ENCODE data around the gene PRRC2C. TPM values are rescaled to one million over a fixed set of nuclear protein-coding genes. Genes with fewer than 3 reads are reported as not detected.

Gene PRRC2C
- total and polyA plus RNA-seq, 9 donors: 43.1 to 82.0 (median 67.2) TPM

DNA sequence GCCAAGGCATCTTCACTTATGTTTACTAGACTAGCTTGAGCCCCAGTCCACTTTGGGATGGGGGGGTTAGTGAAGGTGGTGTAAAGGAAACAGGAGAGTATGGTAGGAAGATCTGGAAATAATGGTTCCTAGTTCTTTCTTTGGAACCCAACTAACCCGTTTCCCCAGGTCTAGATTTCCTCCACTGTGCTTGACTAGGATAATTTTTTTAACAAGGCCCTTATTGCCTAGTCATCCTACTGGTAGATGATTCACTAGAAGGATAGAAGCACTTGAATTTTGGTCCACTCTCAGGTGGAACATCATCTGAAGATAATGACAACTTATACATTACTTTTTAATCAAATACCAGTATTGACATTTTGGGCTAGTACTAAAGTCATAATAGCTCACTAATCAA is 90.8 kb downstream of the PRRC2C start:
- Histone ChIP-seq H3K36me3 (ENCODE audit: control insufficient read depth, insufficient read depth, low read length) (peaks cover 36% of the 10 kb centered on the region), H3K27ac (ENCODE audit: low read length) (no peak overlapping the region), H3K4me3 (ENCODE audit: low read length) (no peak overlapping the region), H3K4me1 (ENCODE audit: control insufficient read depth, insufficient read depth, low read length) (no peaks in the 10 kb centered on the region), H3K9me3 (replicated peaks; ENCODE audit: control insufficient read depth, low read depth, low read length) (no peaks in the 10 kb centered on the region), H3K27me3 (ENCODE audit: control insufficient read depth, insufficient read depth, low read length) (no peaks in the 10 kb centered on the region)
- WGBS (ENCODE audit: insufficient coverage): no CpG with 5 or more reads among the region's 1 CpG
- DNase-seq: no peak

DNA sequence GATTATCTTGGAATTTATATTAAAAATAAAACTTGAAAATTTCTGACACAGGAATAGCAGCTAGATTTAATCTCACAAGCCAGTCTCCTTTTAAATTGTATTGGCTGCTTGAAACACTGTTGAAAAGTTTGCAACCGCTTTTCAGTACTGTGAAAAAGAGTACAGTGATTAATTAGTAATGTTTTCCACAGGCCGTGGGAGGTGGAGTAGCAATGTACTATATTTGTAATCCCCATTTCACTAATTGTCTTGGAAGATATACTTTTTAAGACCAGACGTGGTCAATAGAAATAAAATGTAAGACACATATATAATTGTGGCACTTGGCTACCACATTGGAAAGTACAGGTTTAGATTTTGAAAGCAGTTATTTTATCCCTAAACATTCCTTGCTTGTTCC is 95.9 kb downstream of the PRRC2C start:
- Histone ChIP-seq H3K27me3 (ENCODE audit: control insufficient read depth, insufficient read depth, low read length) (no peaks in the 10 kb centered on the region), H3K27ac (ENCODE audit: low read length) (no peak overlapping the region), H3K4me1 (ENCODE audit: control insufficient read depth, insufficient read depth, low read length) (no peaks in the 10 kb centered on the region), H3K36me3 (ENCODE audit: control insufficient read depth, insufficient read depth, low read length) (peaks cover 48% of the 10 kb centered on the region), H3K4me3 (ENCODE audit: low read length) (no peak overlapping the region), H3K9me3 (replicated peaks; ENCODE audit: control insufficient read depth, low read depth, low read length) (no peaks in the 10 kb centered on the region)
- no peak for DNase-seq
- WGBS (ENCODE audit: insufficient coverage): no CpG with 5 or more reads among the region's 3 CpGs

DNA sequence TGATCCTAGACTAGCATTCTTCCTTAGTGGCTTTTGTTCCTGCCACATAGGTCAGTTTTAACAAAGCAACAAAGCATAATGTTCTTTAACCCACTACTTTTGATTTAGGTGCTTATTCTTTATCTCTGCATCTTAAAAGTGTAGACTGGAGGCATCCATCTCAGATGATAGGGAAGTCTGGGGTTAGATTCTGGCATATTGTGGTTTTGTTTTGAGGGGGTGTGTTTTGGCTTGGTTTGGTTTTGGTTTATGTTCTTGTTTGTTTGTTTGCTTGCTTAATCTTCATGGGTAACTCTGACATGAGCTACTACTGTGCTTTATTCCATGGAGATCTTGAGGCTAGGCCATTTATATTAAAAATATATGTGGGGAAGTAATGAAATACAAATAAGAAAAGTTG is 96.4 kb downstream of the PRRC2C start:
- Histone ChIP-seq H3K9me3 (replicated peaks; ENCODE audit: control insufficient read depth, low read depth, low read length) (no peaks in the 10 kb centered on the region), H3K4me3 (ENCODE audit: low read length) (no peak overlapping the region), H3K4me1 (ENCODE audit: control insufficient read depth, insufficient read depth, low read length) (no peaks in the 10 kb centered on the region), H3K27ac (ENCODE audit: low read length) (no peak overlapping the region), H3K27me3 (ENCODE audit: control insufficient read depth, insufficient read depth, low read length) (no peaks in the 10 kb centered on the region), H3K36me3 (ENCODE audit: control insufficient read depth, insufficient read depth, low read length) (peaks cover 46% of the 10 kb centered on the region)
- no peak for DNase-seq

DNA sequence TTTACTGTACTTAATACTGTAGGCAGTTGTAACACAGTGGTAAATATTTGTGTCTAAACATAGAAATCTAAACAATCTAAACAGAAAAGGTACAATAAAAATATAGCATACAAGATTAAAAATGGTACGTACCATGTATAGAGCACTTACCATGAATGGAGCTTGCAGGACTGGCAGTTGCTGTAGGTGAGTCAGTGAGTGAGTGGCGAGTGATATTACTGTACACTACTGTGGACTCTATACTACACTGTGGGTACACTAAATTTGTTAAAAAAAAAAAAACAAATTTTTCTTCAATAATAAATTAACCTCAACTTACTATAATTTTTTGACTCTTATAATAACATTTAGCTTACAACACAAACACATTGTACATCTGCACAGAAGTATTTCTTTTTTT is 97.3 kb downstream of the PRRC2C start:
- WGBS (ENCODE audit: insufficient coverage): no CpG with 5 or more reads among the region's 2 CpGs
- no peaks in the 10 kb centered on the region for H3K27me3 ChIP-seq (ENCODE audit: control insufficient read depth, insufficient read depth, low read length)
- H3K36me3 ChIP-seq (ENCODE audit: control insufficient read depth, insufficient read depth, low read length): peaks cover 45% of the 10 kb centered on the region

DNA sequence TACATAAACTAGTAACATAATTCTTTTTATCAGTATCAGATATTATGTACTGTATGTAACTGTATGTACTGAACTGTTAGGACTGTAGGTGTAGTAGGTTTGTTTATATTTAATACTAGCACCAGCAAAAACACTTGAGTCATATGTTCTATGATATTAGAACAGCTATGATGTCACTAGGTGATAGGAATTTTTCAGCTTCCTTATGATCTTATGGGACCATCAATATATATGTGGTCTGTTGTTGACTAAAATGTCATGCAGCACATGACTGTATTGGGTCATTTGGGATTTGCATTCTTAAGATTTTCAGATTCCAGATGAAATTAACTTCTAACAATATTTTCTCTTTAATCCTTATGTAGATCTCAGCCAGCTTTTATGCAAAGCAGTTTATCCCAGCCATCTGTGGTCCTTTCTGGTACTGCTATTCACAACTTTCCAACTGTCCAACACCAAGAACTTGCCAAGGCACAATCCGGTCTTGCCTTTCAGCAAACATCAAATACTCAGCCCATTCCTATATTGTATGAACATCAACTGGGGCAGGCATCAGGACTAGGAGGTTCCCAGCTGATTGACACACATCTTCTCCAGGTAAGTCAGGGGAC is 98.4 kb downstream of the PRRC2C start:
- Histone ChIP-seq H3K27ac (ENCODE audit: low read length) (no peak overlapping the region), H3K4me3 (ENCODE audit: low read length) (no peak overlapping the region), H3K9me3 (replicated peaks; ENCODE audit: control insufficient read depth, low read depth, low read length) (no peaks in the 10 kb centered on the region), H3K27me3 (ENCODE audit: control insufficient read depth, insufficient read depth, low read length) (no peaks in the 10 kb centered on the region), H3K36me3 (ENCODE audit: control insufficient read depth, insufficient read depth, low read length) (peaks cover 41% of the 10 kb centered on the region), H3K4me1 (ENCODE audit: control insufficient read depth, insufficient read depth, low read length) (no peaks in the 10 kb centered on the region)
- no CpG with 5 or more reads among the region's 1 CpG for WGBS (ENCODE audit: insufficient coverage)
- no peak for DNase-seq

More for the DNA sequence above, 97.3 kb downstream of the PRRC2C start:
- Histone ChIP-seq H3K4me1 (ENCODE audit: control insufficient read depth, insufficient read depth, low read length) (no peaks in the 10 kb centered on the region), H3K9me3 (replicated peaks; ENCODE audit: control insufficient read depth, low read depth, low read length) (no peaks in the 10 kb centered on the region), H3K4me3 (ENCODE audit: low read length) (no peak overlapping the region), H3K27ac (ENCODE audit: low read length) (no peak overlapping the region)
- DNase-seq: no peak

DNA sequence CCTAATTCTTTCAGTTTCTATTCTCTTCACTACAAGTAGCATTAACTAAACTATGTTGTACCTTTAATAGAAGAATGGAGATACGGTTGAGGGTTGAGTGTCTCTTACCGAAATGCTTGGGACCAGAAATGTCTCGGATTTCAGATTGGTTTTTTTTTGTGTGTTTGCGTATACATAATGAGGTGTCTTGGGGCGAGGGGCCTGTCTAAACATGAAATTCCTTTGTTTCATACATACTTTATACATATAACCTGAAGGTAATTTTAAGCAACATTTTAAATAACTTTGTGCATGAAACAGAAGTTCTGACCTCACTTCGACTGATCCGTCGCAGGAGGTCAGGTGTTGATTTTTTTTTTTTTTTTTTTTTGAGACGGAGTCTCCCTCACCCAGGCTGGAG is 100.4 kb downstream of the PRRC2C start:
- peaks cover 49% of the 10 kb centered on the region for H3K36me3 ChIP-seq (ENCODE audit: control insufficient read depth, insufficient read depth, low read length)
- no peaks in the 10 kb centered on the region for H3K4me1 ChIP-seq (ENCODE audit: control insufficient read depth, insufficient read depth, low read length)
- H3K9me3 ChIP-seq (replicated peaks; ENCODE audit: control insufficient read depth, low read depth, low read length): no peaks in the 10 kb centered on the region
- WGBS (ENCODE audit: insufficient coverage): no CpG with 5 or more reads among the region's 9 CpGs
- H3K4me3 ChIP-seq (ENCODE audit: low read length): no peak overlapping the region
- H3K27me3 ChIP-seq (ENCODE audit: control insufficient read depth, insufficient read depth, low read length): no peaks in the 10 kb centered on the region
- no peak for DNase-seq
- no peak overlapping the region for H3K27ac ChIP-seq (ENCODE audit: low read length)

DNA sequence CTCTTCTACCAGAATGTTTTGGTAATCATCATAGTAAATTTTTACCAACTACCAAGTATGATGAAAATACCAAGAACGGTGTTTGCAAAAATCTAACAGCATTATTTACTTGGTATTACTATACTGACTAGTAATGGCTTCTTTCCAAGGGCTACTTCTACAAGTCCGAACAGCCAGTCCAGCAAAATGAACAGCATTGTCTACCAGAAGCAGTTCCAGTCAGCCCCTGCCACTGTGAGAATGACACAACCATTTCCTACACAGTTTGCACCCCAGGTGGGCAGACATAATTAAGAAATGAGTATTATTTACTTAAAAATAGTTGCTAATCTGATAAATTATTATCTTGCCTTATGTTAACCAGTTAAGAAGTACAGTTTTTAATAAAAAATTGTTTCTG is 102.9 kb downstream of the PRRC2C start:
- H3K4me1 ChIP-seq (ENCODE audit: control insufficient read depth, insufficient read depth, low read length): no peaks in the 10 kb centered on the region
- no CpG with 5 or more reads among the region's 2 CpGs for WGBS (ENCODE audit: insufficient coverage)
- H3K4me3 ChIP-seq (ENCODE audit: low read length): no peak overlapping the region
- no peaks in the 10 kb centered on the region for H3K27me3 ChIP-seq (ENCODE audit: control insufficient read depth, insufficient read depth, low read length)
- no peak overlapping the region for H3K27ac ChIP-seq (ENCODE audit: low read length)
- no peak for DNase-seq
- no peaks in the 10 kb centered on the region for H3K9me3 ChIP-seq (replicated peaks; ENCODE audit: control insufficient read depth, low read depth, low read length)
- H3K36me3 ChIP-seq (ENCODE audit: control insufficient read depth, insufficient read depth, low read length): peaks cover 56% of the 10 kb centered on the region

DNA sequence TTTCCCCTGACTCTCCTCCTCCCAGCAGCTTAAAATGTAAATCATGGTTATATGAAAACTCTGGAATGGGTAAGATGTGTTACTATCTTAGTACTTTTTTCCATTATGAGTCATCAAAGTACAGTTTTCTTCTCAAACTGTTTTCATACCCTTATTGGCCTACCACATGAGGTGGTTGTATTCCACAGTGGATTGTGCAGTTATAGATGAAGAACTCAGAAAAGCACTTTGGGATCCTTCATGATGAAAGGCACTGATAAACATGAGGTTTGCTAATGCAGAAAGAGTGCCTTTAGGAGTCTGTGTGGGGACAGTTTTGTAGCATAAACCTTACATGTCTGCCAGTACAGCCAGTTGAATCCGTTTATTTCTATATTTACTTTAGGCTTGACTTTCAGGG is 104.7 kb downstream of the PRRC2C start:
- Histone ChIP-seq H3K36me3 (ENCODE audit: control insufficient read depth, insufficient read depth, low read length) (peaks cover 49% of the 10 kb centered on the region), H3K4me1 (ENCODE audit: control insufficient read depth, insufficient read depth, low read length) (no peaks in the 10 kb centered on the region), H3K27me3 (ENCODE audit: control insufficient read depth, insufficient read depth, low read length) (no peaks in the 10 kb centered on the region), H3K9me3 (replicated peaks; ENCODE audit: control insufficient read depth, low read depth, low read length) (no peaks in the 10 kb centered on the region), H3K4me3 (ENCODE audit: low read length) (no peak overlapping the region), H3K27ac (ENCODE audit: low read length) (no peak overlapping the region)
- no peak for DNase-seq
- no CpG with 5 or more reads among the region's 1 CpG for WGBS (ENCODE audit: insufficient coverage)

DNA sequence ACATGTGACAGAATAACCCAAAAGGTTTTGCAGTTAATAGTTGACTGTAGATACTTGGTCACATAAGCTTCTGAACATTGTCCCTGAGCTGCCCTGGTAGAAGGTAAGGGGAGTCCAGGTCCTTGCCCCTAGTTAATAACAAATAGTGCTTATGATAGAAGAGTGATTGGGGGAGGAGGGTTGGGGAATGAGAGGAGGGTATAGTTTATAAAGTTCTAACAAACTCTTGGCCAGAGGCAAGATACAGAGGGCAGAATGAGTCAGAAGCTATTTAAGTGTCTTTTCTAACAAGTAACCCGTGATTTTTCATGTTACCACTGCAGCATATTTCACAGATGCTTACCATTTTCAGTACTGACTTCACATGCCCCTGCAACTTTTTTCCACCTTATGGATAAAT is 110.0 kb downstream of the PRRC2C start:
- peaks cover 27% of the 10 kb centered on the region for H3K36me3 ChIP-seq (ENCODE audit: control insufficient read depth, insufficient read depth, low read length)
- no peak overlapping the region for H3K27ac ChIP-seq (ENCODE audit: low read length)
- H3K27me3 ChIP-seq (ENCODE audit: control insufficient read depth, insufficient read depth, low read length): no peaks in the 10 kb centered on the region
- no peaks in the 10 kb centered on the region for H3K9me3 ChIP-seq (replicated peaks; ENCODE audit: control insufficient read depth, low read depth, low read length)
- no peaks in the 10 kb centered on the region for H3K4me1 ChIP-seq (ENCODE audit: control insufficient read depth, insufficient read depth, low read length)
- DNase-seq: no peak
- no peak overlapping the region for H3K4me3 ChIP-seq (ENCODE audit: low read length)
- no CpG with 5 or more reads among the region's 1 CpG for WGBS (ENCODE audit: insufficient coverage)

DNA sequence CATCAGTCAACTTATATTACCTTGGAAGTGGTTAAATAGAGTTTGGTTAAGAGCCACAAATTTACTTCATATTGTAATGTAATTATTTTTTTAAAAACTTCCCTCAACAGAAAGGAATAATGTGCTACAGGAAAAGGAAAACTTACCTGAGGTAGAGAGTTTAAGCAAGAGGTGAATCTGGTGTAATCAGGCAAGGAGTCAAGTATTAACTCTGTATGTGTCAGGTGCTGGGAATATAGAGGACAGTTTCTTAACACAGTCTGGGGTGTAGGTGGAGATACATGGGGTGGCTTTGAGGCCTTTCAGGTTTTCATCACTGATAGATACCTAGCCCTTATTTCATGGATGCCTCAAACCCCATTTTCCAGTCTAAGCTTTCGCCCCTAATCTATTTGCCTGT is 110.8 kb downstream of the PRRC2C start:
- no CpG with 5 or more reads among the region's 1 CpG for WGBS (ENCODE audit: insufficient coverage)
- peaks cover 21% of the 10 kb centered on the region for H3K36me3 ChIP-seq (ENCODE audit: control insufficient read depth, insufficient read depth, low read length)
- DNase-seq: no peak
- H3K4me1 ChIP-seq (ENCODE audit: control insufficient read depth, insufficient read depth, low read length): no peaks in the 10 kb centered on the region
- no peaks in the 10 kb centered on the region for H3K9me3 ChIP-seq (replicated peaks; ENCODE audit: control insufficient read depth, low read depth, low read length)
- H3K4me3 ChIP-seq (ENCODE audit: low read length): no peak overlapping the region
- no peaks in the 10 kb centered on the region for H3K27me3 ChIP-seq (ENCODE audit: control insufficient read depth, insufficient read depth, low read length)
- H3K27ac ChIP-seq (ENCODE audit: low read length): no peak overlapping the region

DNA sequence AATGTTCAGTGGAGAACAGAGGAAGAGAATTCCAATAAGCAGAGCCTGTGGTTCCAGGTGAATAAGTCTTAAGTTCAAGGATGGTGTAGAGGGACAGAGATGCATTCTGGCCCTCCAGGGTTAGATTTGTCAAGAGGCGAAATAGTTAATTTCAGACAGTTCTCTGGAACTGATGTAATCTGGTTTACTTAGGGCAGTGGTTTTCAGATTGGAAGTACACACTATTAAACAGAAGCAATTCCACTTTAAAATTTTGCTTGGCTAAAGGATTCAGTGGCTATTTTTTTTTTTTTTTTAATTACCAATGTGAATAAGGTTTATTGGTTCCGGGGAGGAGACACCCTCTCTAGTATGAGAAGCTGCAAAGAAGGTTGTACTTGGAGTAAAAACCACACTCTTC is 111.4 kb downstream of the PRRC2C start:
- no CpG with 5 or more reads among the region's 2 CpGs for WGBS (ENCODE audit: insufficient coverage)
- Histone ChIP-seq H3K4me3 (ENCODE audit: low read length) (no peak overlapping the region), H3K27me3 (ENCODE audit: control insufficient read depth, insufficient read depth, low read length) (no peaks in the 10 kb centered on the region), H3K27ac (ENCODE audit: low read length) (no peak overlapping the region), H3K4me1 (ENCODE audit: control insufficient read depth, insufficient read depth, low read length) (no peaks in the 10 kb centered on the region), H3K36me3 (ENCODE audit: control insufficient read depth, insufficient read depth, low read length) (peaks cover 15% of the 10 kb centered on the region), H3K9me3 (replicated peaks; ENCODE audit: control insufficient read depth, low read depth, low read length) (no peaks in the 10 kb centered on the region)
- DNase-seq: no peak
